Neuron (in vitro differentiated cells): ENCODE measurements around the gene ADGRF5.
"Not testable (repeated sequence)": the region's sequence is repeated elsewhere in the genome, so short reads cannot be mapped to it uniquely, and the experiment has no call there.

ENCODE experiments used
- H2AFZ ChIP-seq: one replicate; pipeline ENCODE4 v1.6.1; 2013; ENCODE audit warnings: low read depth, mild to moderate bottlenecking, inconsistent platforms, low read length, moderate library complexity
- H3K27me3 ChIP-seq: one replicate; pipeline ENCODE4 v1.6.1; 2013; ENCODE audit warnings: low read length; ENCODE audit not compliant: insufficient read depth
- H3K36me3 ChIP-seq: one replicate; pipeline ENCODE4 v1.6.1; 2013; ENCODE audit warnings: low read length; ENCODE audit not compliant: insufficient read depth
- H3K4me1 ChIP-seq: one replicate; pipeline ENCODE4 v1.6.1; 2013; ENCODE audit warnings: low read length; ENCODE audit not compliant: insufficient read depth
- H3K4me3 ChIP-seq: 2 replicates; pipeline ENCODE4 v1.5.1; 2013; ENCODE audit warnings: mild to moderate bottlenecking, low read length, moderate library complexity
- H3K9me3 ChIP-seq: one replicate; pipeline ENCODE4 v1.6.1; 2013; ENCODE audit warnings: low read length

Gene ADGRF5

DNA sequence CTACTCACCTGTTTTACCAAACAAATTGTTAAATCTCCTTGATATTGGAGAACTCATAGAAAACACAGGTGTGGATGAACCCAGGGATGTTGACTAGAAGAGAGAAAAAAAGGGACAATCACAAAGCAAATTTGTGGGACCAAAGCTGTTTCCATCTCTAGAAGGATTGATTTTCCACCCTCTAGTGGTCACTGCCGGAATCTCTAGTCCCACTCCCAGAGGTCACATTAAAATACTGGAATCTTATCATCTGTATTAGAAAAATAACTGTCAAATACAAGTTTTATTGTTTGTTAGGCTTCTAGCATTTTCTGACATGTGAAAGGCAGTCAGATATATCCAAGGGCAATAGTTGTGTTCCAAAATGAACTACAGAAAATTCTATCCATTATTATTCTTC lies 65.8 kb downstream of the ADGRF5 start:
- not testable (repeated sequence) for H3K36me3 ChIP-seq, H3K4me3 ChIP-seq, H2AFZ ChIP-seq, H3K4me1 ChIP-seq, H3K9me3 ChIP-seq, H3K27me3 ChIP-seq

DNA sequence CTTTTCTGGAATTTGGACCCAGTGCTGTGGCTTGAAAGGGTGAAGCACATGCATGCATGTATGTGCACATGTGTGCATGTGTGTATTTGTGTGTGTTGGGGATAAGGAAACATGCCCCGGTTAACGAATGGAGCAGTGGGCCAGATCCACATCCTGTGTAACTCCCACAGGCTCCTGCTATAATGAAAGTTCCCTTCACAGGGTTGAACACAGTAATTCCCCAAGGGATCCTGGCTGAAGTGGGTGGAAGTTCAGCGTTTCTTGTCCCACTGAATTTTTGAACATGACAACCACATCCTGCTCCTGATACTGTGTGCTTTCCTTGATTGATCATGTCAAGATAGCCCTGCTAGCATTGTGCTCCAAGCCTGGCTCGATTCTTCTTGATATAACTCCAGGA lies 70.2 kb downstream of the ADGRF5 start:
- H3K4me3 ChIP-seq, H3K36me3 ChIP-seq, H3K9me3 ChIP-seq: not testable (repeated sequence)

DNA sequence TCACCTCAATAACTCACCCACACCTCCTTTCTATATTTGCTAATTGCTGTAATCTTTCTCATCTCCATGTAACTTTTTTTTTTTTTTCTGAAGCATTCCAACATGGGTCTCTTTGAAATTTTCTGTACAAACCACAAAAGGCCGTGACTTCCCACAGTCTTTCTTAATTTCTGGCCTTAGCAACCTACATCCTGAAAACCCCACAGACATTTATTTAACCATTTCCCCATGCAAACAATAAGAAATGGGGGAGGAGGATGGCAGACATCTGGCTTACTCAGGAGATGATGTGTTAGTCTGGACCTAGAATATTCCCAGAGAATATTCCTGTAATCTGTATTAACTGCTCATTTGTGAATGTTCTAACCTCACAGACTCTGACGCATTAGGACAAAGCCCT lies 70.9 kb downstream of the ADGRF5 start:
- H3K4me3 ChIP-seq, result no peak overlapping the region
- H3K27me3 ChIP-seq, result peaks cover 12% of the 10 kb centered on the region
- H2AFZ ChIP-seq, result no peak overlapping the region
- no peaks in the 10 kb centered on the region for H3K4me1 ChIP-seq
- H3K9me3 ChIP-seq, result no peaks in the 10 kb centered on the region
- no peaks in the 10 kb centered on the region for H3K36me3 ChIP-seq

More for the DNA sequence above, 70.2 kb downstream of the ADGRF5 start:
- not testable (repeated sequence) for H3K4me1 ChIP-seq, H2AFZ ChIP-seq
- H3K27me3 ChIP-seq, result peaks cover 12% of the 10 kb centered on the region

DNA sequence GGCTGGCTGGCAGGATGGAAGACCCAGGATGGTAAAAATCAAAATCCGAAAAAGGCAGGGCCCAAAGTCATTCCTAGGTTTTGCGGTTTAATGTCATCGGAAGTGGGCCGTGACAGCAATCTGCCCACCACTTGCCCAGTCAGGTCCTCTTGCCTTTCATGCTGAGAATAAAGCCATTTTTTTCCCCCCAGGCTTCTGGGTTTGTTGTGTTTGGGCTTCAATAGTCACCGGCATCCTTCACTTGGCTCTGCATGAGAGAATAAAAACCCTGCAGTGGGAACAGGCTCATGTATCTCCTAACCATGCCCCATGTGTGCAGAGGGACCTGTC lies 72.4 kb downstream of the ADGRF5 start:
- no peak overlapping the region for H3K4me3 ChIP-seq

DNA sequence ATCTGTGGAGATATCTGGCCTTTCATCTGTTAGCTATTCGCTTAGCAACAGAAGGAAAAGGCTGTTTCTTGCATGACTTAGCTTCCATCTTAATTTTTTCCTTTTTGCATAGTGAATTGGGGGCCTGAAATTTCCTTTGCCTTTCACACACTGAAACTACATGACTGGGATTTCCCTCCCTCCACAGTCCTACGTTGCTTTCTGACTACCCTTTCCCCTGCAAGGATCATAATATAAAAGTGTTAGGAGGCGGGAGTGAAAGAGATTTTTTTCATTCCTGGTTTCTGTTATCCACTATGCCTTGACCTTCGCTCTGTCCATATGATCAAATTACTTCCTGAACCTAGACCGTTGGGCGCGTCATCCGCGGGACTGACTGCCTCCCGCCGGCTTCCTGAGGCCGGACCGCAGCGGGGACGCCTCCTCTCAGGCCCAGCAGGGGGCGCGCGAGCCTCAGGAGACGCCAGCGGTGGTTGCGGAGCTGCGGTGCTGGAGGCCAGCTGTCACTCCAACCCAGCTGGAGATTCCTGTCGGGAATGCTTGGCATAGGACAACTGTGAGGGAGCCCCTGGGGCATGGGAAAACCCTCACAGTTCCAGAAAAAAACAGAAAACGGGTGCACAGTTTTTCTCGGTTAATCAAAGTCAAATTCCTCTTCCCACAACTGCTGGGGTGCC lies 72.9 kb downstream of the ADGRF5 start:
- Histone ChIP-seq H3K4me1 (no peaks in the 10 kb centered on the region), H3K36me3 (no peaks in the 10 kb centered on the region), H3K4me3 (no peak overlapping the region), H3K9me3 (no peaks in the 10 kb centered on the region), H3K27me3 (peaks cover 12% of the 10 kb centered on the region), H2AFZ (no peak overlapping the region)

More for the DNA sequence above, 72.4 kb downstream of the ADGRF5 start:
- H3K9me3 ChIP-seq, result no peaks in the 10 kb centered on the region
- no peak overlapping the region for H2AFZ ChIP-seq
- H3K4me1 ChIP-seq, result no peaks in the 10 kb centered on the region
- no peaks in the 10 kb centered on the region for H3K36me3 ChIP-seq
- H3K27me3 ChIP-seq, result peaks cover 12% of the 10 kb centered on the region

DNA sequence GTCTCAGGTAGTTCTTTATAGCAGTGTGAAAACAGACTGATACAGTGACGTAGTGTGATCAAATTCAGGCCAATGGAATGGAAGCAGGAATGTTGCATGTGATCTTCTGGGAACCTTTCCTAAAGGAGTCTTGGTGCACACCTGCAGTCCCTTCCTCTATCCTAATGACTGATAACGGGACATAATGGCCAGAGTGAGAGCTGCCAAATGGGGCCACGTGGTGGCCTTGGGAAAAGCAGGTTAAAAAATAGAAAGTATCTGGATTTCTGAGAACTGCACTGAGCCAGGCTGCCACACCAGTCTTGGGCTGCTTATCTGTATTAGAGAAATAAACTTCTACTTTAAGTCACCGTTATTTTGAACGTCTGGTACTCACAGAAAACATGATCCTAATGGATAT lies 76.6 kb downstream of the ADGRF5 start:
- no peak overlapping the region for H3K4me3 ChIP-seq
- no peaks in the 10 kb centered on the region for H3K9me3 ChIP-seq
- peaks cover 8% of the 10 kb centered on the region for H3K27me3 ChIP-seq
- H2AFZ ChIP-seq, result no peak overlapping the region
- H3K36me3 ChIP-seq, result no peaks in the 10 kb centered on the region
- no peaks in the 10 kb centered on the region for H3K4me1 ChIP-seq

DNA sequence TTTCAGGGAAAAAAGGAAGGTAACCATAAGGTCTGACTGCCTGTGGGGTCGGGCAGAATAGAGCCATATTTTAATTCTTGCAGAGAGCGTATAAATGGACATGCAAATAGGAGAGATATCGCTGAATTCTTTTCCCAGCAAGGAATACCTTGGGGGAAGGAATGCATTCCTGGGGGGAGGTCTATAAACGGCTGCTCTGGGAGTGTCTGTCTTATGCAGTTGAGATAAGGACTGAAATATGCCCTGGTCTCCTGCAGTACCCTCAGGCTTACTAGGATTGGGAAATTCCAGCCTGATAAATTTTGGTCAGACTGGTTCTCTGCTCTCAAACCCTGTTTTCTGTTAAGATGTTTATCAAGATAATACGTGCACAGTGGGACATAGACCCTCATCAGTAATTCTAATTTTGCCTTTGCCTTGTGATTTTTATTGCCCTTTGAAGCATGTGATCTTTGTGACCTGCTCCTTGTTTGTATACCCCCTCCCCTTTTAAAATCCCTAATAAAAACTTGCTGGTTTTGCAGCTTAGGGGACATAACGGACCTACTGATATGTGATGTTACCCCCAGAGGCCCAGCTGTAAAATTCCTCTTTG lies 79.4 kb downstream of the ADGRF5 start:
- not testable (repeated sequence) for H3K36me3 ChIP-seq, H3K9me3 ChIP-seq, H2AFZ ChIP-seq, H3K4me3 ChIP-seq, H3K27me3 ChIP-seq, H3K4me1 ChIP-seq

DNA sequence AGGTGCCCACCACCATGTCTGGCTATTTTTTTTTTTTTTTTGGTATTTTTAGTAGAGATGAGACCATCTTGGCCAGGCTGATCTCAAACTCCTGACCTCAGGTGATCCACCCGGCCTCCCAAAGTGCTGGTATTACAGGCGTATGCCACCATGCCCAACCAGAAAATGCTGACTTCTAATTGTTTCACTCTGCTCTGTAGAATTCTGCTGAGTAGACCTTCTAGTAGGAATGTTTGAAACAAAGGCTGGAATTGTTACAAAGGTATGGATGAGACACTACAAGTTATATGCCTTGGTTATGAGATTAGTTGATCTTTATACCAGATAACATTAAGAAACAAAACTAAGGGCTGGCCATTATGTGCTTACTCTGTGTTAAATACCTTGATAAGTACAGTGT lies 83.7 kb downstream of the ADGRF5 start:
- Histone ChIP-seq H3K4me3 (no peak overlapping the region), H3K4me1 (no peaks in the 10 kb centered on the region), H3K9me3 (no peaks in the 10 kb centered on the region), H3K27me3 (peaks cover 2% of the 10 kb centered on the region), H2AFZ (no peak overlapping the region), H3K36me3 (no peaks in the 10 kb centered on the region)

DNA sequence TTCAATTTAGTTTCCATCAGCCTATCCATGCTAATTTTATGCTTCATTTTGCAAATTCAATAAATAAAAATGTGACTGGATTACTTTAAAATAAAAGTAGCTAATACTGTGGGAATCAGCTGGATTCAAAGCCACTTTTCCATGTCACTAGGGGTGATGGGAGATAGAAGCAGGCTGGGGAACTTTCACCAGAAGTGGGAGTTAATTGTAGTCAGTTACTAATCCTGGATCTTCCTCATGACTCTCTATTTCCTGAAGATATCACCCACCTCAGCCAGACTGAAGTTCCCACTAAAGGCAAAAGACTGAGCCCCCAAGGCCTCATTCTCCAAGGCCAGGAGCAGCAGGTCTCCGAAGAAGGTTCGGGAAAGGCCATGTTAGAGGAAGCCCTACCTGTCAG lies 86.7 kb downstream of the ADGRF5 start:
- not testable (repeated sequence) for H2AFZ ChIP-seq, H3K4me3 ChIP-seq, H3K4me1 ChIP-seq, H3K27me3 ChIP-seq, H3K9me3 ChIP-seq, H3K36me3 ChIP-seq

DNA sequence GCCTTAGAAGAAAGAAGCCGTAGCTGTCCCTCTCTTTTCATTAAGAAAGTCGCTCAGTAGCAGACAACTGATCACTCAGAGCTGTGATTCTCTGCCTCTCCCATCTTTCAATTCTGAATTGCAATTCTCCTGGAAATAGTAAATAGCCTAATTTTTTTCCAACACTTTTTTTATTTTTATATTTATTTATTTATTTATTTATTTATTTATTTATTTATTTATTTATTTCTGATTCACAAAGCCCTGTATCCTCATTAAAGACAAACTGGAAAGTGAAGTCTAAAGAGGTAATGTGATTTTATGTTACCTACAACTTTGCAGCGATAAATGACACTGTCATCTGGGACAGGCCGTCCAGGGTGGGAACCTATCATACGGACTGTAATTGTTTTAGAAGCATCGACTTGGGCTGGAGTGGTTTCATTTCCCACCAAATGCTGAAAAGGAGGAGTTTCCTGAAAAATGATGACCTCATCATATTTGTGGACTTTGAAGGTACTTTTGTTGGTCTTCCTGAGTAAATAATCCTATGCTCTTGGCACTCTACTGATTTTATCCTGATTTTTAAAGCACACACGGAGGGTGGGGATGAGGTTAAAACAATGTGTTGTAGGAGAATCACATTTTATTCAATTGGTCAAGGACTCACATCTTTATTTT lies 87.4 kb downstream of the ADGRF5 start:
- not testable (repeated sequence) for H3K27me3 ChIP-seq, H3K4me1 ChIP-seq, H3K9me3 ChIP-seq, H2AFZ ChIP-seq, H3K36me3 ChIP-seq, H3K4me3 ChIP-seq

DNA sequence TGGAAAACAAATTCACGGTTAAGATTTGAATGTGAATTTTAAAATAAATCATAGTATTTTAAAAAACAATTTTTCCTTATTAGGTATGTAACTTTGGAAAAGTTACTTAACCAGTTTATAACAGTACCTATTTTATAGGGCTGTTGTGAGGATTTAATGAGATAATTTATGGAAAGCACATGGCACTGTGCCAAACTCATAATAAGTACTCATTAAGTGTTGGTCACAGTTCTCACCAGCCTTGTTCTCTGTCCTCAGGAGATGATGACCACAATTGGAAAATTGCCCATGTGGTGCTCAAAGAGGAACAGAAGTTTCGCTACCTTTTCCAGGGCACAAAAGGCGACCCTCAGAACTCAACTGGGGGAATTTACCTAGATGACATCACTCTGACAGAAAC lies 88.9 kb downstream of the ADGRF5 start:
- H2AFZ ChIP-seq, result no peak overlapping the region
- peaks cover 2% of the 10 kb centered on the region for H3K27me3 ChIP-seq
- H3K9me3 ChIP-seq, result no peaks in the 10 kb centered on the region
- H3K36me3 ChIP-seq, result no peaks in the 10 kb centered on the region
- no peaks in the 10 kb centered on the region for H3K4me1 ChIP-seq
- H3K4me3 ChIP-seq, result no peak overlapping the region

DNA sequence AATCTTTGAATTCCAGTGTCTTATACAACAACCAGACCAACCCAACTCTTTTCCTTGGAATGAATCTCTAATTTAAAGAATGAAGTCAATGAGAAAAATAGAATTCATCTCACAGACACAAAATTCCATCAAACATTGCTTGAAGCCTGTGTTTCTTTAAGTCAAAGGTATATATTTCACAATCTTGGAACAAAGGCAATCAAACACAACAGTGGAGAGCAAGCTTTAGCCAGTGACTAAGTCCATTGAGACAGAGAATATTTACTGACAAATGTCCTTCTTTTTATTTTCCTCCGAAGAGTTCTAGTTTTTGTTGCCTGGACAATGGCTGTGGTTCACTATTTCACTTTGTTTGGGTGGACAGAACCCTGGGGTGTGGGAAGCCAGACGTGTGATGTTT lies 92.8 kb downstream of the ADGRF5 start:
- Histone ChIP-seq H3K4me3 (no peak overlapping the region), H2AFZ (no peak overlapping the region), H3K9me3 (no peaks in the 10 kb centered on the region), H3K36me3 (no peaks in the 10 kb centered on the region), H3K4me1 (no peaks in the 10 kb centered on the region), H3K27me3 (no peaks in the 10 kb centered on the region)

DNA sequence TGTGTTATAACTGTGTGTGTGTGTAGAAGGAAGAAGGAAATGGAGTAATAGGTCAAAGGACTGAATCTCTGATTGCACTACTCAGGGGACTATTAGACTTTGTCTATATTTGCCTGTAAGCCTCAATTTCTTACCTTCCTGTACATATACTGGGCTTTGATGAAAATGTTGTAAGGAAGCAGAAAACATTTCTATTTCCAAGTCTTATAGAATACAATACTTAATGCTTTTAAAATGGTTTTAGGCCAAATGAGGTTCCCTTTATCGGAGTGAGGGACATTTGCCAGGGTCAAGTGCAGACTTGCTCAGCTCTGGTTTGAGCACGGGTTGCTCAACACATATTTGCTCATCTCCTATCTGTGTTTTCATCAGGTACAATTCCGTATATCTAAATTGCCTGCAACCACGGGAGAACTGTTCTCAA lies 100.3 kb downstream of the ADGRF5 start:
- no peak overlapping the region for H3K4me3 ChIP-seq
- no peaks in the 10 kb centered on the region for H3K36me3 ChIP-seq
- no peaks in the 10 kb centered on the region for H3K4me1 ChIP-seq
- no peaks in the 10 kb centered on the region for H3K27me3 ChIP-seq
- H2AFZ ChIP-seq, result no peak overlapping the region
- no peaks in the 10 kb centered on the region for H3K9me3 ChIP-seq

DNA sequence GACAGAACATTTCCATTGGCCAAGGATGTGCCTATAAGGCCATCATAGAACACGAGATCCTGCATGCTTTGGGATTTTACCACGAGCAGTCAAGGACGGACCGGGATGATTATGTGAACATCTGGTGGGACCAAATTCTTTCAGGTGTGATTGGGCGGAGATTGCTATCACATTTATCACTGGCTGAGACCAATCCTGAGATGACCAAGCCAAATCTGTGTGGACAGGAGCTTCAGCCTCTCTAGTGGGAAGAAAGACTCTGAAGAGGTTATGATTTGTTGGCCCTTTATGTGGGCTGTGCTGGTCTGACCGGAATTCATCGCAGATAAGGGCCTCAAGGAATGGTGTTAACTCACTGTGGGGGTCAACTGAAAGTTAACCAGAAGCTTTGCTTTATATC lies 102.2 kb downstream of the ADGRF5 start:
- Histone ChIP-seq H3K4me3 (no peak overlapping the region), H3K9me3 (no peaks in the 10 kb centered on the region), H2AFZ (no peak overlapping the region), H3K27me3 (no peaks in the 10 kb centered on the region), H3K4me1 (no peaks in the 10 kb centered on the region), H3K36me3 (no peaks in the 10 kb centered on the region)
